ENCODE results near the gene PPFIBP2. TPM values are rescaled to one million over a fixed set of nuclear protein-coding genes. Genes with fewer than 3 reads are reported as not detected.

The PPFIBP2 gene
- total RNA-seq, 1 donor from 2014 or later = 1.8 TPM

DNA sequence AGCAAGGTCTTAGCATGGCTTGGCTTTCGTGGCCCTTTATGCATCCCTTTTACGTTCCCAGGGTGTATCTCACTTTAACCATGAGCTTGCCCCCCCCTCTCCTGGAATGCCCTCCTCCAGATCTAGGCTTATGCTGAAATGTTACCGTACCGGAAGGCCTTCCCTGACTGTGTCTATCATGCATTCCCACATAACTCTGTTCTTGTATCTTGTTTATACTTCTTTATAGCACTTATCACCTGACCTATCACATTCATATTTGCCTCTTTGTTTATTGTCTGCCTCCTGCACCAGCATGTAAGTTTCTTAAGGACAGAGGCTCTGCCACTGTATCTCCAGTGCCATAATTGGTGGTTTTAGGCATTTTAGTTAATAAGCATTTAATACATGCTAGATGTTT, 38.9 kb downstream of the PPFIBP2 start:
- Histone ChIP-seq H3K4me2 (ENCODE audit: low read length) (no peak overlapping the region), H3K4me1 (ENCODE audit: insufficient read depth, low read length) (no peaks in the 10 kb centered on the region), H3K27me3 (ENCODE audit: insufficient read depth, low read length) (no peaks in the 10 kb centered on the region), H3K9ac (ENCODE audit: low read length) (no peak overlapping the region), H3K79me2 (ENCODE audit: insufficient read depth, low read length) (no peaks in the 10 kb centered on the region), H3K36me3 (ENCODE audit: insufficient read depth, low read length) (no peaks in the 10 kb centered on the region), H3K4me3 (ENCODE audit: insufficient read depth, low read depth, low read length) (no peak overlapping the region), H3K9me3 (ENCODE audit: insufficient read depth, low read depth, low read length) (no peaks in the 10 kb centered on the region), H3K27ac (ENCODE audit: low read depth, low read length) (no peak overlapping the region), H2AFZ (ENCODE audit: low read depth, low read length) (no peak overlapping the region), H4K20me1 (ENCODE audit: insufficient read depth, low read length) (no peaks in the 10 kb centered on the region)
- no peak for TF ChIP-seq EZH2 (IDR thresholded peaks at IDR 0.05; ENCODE audit: insufficient read depth, low read length)
- TF ChIP-seq, protein P1, sequence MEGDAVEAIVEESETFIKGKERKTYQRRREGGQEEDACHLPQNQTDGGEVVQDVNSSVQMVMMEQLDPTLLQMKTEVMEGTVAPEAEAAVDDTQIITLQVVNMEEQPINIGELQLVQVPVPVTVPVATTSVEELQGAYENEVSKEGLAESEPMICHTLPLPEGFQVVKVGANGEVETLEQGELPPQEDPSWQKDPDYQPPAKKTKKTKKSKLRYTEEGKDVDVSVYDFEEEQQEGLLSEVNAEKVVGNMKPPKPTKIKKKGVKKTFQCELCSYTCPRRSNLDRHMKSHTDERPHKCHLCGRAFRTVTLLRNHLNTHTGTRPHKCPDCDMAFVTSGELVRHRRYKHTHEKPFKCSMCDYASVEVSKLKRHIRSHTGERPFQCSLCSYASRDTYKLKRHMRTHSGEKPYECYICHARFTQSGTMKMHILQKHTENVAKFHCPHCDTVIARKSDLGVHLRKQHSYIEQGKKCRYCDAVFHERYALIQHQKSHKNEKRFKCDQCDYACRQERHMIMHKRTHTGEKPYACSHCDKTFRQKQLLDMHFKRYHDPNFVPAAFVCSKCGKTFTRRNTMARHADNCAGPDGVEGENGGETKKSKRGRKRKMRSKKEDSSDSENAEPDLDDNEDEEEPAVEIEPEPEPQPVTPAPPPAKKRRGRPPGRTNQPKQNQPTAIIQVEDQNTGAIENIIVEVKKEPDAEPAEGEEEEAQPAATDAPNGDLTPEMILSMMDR (IDR thresholded peaks at IDR 0.05; ENCODE audit: insufficient read depth, low read depth, low read length) = no peak
- Mint-ChIP-seq H3K27me3 (ENCODE audit: low read depth, unreplicated experiment) (peaks cover 8% of the 10 kb centered on the region), H3K4me1 (ENCODE audit: low read depth, unreplicated experiment) (peaks cover 9% of the 10 kb centered on the region), H3K27ac (ENCODE audit: unreplicated experiment) (no peak overlapping the region), H3K9me3 (ENCODE audit: unreplicated experiment) (no peaks in the 10 kb centered on the region), H3K4me3 (ENCODE audit: unreplicated experiment) (no peak overlapping the region), H3K36me3 (ENCODE audit: low read depth, unreplicated experiment) (no peaks in the 10 kb centered on the region)
- no peak for DNase-seq (ENCODE audit: low read depth)
- no peak for FAIRE-seq

DNA sequence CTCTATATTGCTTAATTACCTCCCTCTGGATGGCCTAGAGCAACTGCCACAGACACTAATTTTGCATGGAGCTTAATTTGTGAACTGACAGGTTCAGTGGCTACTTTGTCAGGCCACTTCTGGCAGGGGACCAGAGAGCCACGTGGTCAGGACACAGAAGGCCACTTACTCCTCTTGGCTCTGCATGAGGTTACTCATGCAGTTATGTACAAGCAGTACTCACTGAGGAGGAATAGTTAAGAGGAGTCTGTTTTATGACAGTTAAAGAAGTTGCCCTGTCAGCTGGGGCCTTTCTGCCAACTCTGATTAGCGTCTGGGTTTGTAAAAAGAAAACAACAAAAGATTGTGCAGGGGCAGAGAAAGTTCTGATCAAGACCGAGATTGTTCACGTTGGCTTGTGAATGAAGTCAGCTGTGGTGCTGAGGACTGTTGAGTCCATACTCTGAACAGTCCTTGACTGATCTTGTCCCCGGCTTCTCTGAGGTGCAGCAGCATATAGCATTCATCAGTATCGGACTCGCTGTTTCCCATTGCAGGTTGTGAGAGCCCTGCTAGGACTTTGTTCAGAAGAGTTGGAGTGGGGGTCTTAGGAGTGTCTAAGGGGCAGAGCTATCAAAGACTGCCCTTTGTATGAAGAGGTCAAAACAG, 41.4 kb downstream of the PPFIBP2 start:
- H3K4me3 Mint-ChIP-seq (ENCODE audit: unreplicated experiment) = no peak overlapping the region
- H3K27ac Mint-ChIP-seq (ENCODE audit: unreplicated experiment) = no peak overlapping the region
- H2AFZ ChIP-seq (ENCODE audit: low read depth, low read length) = no peak overlapping the region
- H3K79me2 ChIP-seq (ENCODE audit: insufficient read depth, low read length) = no peaks in the 10 kb centered on the region
- no peaks in the 10 kb centered on the region for H3K36me3 ChIP-seq (ENCODE audit: insufficient read depth, low read length)
- no peaks in the 10 kb centered on the region for H3K9me3 Mint-ChIP-seq (ENCODE audit: unreplicated experiment)
- DNase-seq (ENCODE audit: low read depth) (no peak), FAIRE-seq (no peak)
- H3K4me2 ChIP-seq (ENCODE audit: low read length) = no peak overlapping the region
- H3K4me1 Mint-ChIP-seq (ENCODE audit: low read depth, unreplicated experiment) = peaks cover 9% of the 10 kb centered on the region
- H3K27me3 Mint-ChIP-seq (ENCODE audit: low read depth, unreplicated experiment) = peaks cover 6% of the 10 kb centered on the region
- H3K27ac ChIP-seq (ENCODE audit: low read depth, low read length) = no peak overlapping the region
- no peaks in the 10 kb centered on the region for H3K36me3 Mint-ChIP-seq (ENCODE audit: low read depth, unreplicated experiment)
- H3K27me3 ChIP-seq (ENCODE audit: insufficient read depth, low read length) = no peaks in the 10 kb centered on the region
- H3K4me1 ChIP-seq (ENCODE audit: insufficient read depth, low read length) = no peaks in the 10 kb centered on the region
- TF ChIP-seq EZH2 (IDR thresholded peaks at IDR 0.05; ENCODE audit: insufficient read depth, low read length) = no peak
- TF ChIP-seq, protein P1 (IDR thresholded peaks at IDR 0.05; ENCODE audit: insufficient read depth, low read depth, low read length) = no peak
- no peaks in the 10 kb centered on the region for H3K9me3 ChIP-seq (ENCODE audit: insufficient read depth, low read depth, low read length)
- H3K9ac ChIP-seq (ENCODE audit: low read length) = no peak overlapping the region
- H4K20me1 ChIP-seq (ENCODE audit: insufficient read depth, low read length) = no peaks in the 10 kb centered on the region
- H3K4me3 ChIP-seq (ENCODE audit: insufficient read depth, low read depth, low read length) = no peak overlapping the region

DNA sequence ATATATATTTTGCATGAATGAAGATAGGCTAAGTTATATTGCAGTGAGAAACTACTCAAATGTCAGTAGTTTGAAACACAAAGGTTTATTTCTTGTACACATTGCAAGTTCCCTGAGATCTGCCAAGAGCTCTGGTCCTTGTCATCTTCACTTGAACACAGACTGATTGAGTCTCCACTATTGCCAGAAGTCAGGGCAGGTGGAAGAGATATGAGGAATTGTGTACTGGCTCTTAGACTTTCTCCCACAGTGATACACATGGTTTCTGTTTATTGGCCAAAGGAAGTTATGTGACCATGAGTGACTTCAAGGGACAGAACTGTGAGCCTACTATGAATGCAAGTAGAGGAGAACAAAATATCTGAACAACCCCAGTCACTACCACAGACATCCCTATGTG, 44.2 kb downstream of the PPFIBP2 start:
- DNase-seq (ENCODE audit: low read depth) (no peak), FAIRE-seq (no peak)
- Histone ChIP-seq H3K36me3 (ENCODE audit: insufficient read depth, low read length) (no peaks in the 10 kb centered on the region), H3K9ac (ENCODE audit: low read length) (no peak overlapping the region), H3K9me3 (ENCODE audit: insufficient read depth, low read depth, low read length) (no peaks in the 10 kb centered on the region), H3K4me2 (ENCODE audit: low read length) (no peak overlapping the region), H2AFZ (ENCODE audit: low read depth, low read length) (no peak overlapping the region), H4K20me1 (ENCODE audit: insufficient read depth, low read length) (no peaks in the 10 kb centered on the region), H3K79me2 (ENCODE audit: insufficient read depth, low read length) (no peaks in the 10 kb centered on the region), H3K4me1 (ENCODE audit: insufficient read depth, low read length) (no peaks in the 10 kb centered on the region), H3K27me3 (ENCODE audit: insufficient read depth, low read length) (no peaks in the 10 kb centered on the region), H3K27ac (ENCODE audit: low read depth, low read length) (no peak overlapping the region), H3K4me3 (ENCODE audit: insufficient read depth, low read depth, low read length) (no peak overlapping the region)
- Mint-ChIP-seq H3K9me3 (ENCODE audit: unreplicated experiment) (no peaks in the 10 kb centered on the region), H3K4me1 (ENCODE audit: low read depth, unreplicated experiment) (no peaks in the 10 kb centered on the region), H3K27ac (ENCODE audit: unreplicated experiment) (no peak overlapping the region), H3K4me3 (ENCODE audit: unreplicated experiment) (no peak overlapping the region), H3K27me3 (ENCODE audit: low read depth, unreplicated experiment) (peaks cover 6% of the 10 kb centered on the region), H3K36me3 (ENCODE audit: low read depth, unreplicated experiment) (no peaks in the 10 kb centered on the region)
- TF ChIP-seq, protein P1 (IDR thresholded peaks at IDR 0.05; ENCODE audit: insufficient read depth, low read depth, low read length) = no peak
- TF ChIP-seq EZH2 (IDR thresholded peaks at IDR 0.05; ENCODE audit: insufficient read depth, low read length) = no peak
